Measurements from ENCODE around the gene SLC10A7. TPM values are rescaled to one million over a fixed set of nuclear protein-coding genes. Genes with fewer than 3 reads are reported as not detected.

SLC10A7 gene
- total and polyA plus RNA-seq, 2 of the 8 experiments (the other 6 are each of a cell fraction or from before 2014, with no cell fraction given), result 2.5 to 2.9 TPM

GRCh38 chr4:146294776-146295175 is 227.0 kb downstream of the SLC10A7 start:
- POLR2A ChIA-PET (ENCODE audit: partially characterized antibody), result no interaction called here
- Histone ChIP-seq H3K14ac (ENCODE audit: insufficient read length) (no peak overlapping the region), H3K79me2 (ENCODE audit: control insufficient read depth in 1 of 2, insufficient read depth in 2 of 2, low read length in 2 of 2) (no peaks in the 10 kb centered on the region), H3K4me3 (ENCODE audit: extremely low read depth in 1 of 4, insufficient read depth in 2 of 4, low read depth in 3 of 4, low read length in 4 of 4) (no peak overlapping the region), H3K9me3 (ENCODE audit: insufficient read depth in 2 of 2, low read depth in 1 of 2, low read length in 1 of 2) (no peaks in the 10 kb centered on the region), H2BK12ac (ENCODE audit: low read depth, low read length) (no peak overlapping the region), H2AK5ac (ENCODE audit: low read depth, low read length) (no peak overlapping the region), H3K4me2 (ENCODE audit: insufficient read depth in 1 of 2, low read depth in 2 of 2, low read length in 2 of 2) (no peak overlapping the region), H3K56ac (replicated peaks; ENCODE audit: insufficient read length, low read depth, low read length) (no peak overlapping the region), H3K23me2 (ENCODE audit: low read depth, low read length) (no peaks in the 10 kb centered on the region), H3K4me1 (replicated peaks in 1 of 4; ENCODE audit: control insufficient read depth in 3 of 4, insufficient read depth in 4 of 4, low read length in 3 of 4) (no peaks in the 10 kb centered on the region), H3K27ac (ENCODE audit: low read depth, low read length) (no peak overlapping the region), H3K18ac (ENCODE audit: extremely low read depth, low read length) (no peak overlapping the region), H4K91ac (replicated peaks; ENCODE audit: insufficient read length, low read length) (no peak overlapping the region), H4K8ac (ENCODE audit: extremely low read depth, insufficient read depth, low read length) (no peak overlapping the region), H2AFZ (ENCODE audit: low read length) (no peak overlapping the region), H2BK15ac (ENCODE audit: low read length) (no peak overlapping the region), H2BK120ac (replicated peaks; ENCODE audit: low read depth, low read length) (no peak overlapping the region), H3K23ac (ENCODE audit: insufficient read length) (no peak overlapping the region), H3K4ac (replicated peaks; ENCODE audit: insufficient read length, low read depth, low read length) (no peak overlapping the region), H2BK20ac (ENCODE audit: low read length) (no peak overlapping the region), H3K27me3 (replicated peaks in 1 of 4; ENCODE audit: control insufficient read depth in 3 of 4, extremely low read depth in 1 of 4, insufficient read depth in 3 of 4, low read length in 3 of 4) (no peaks in the 10 kb centered on the region), H3K9ac (replicated peaks in 1 of 4; ENCODE audit: extremely low read depth in 1 of 4, low read depth in 3 of 4, low read length in 3 of 4) (no peak overlapping the region), H3K36me3 (ENCODE audit: control insufficient read depth in 2 of 4, insufficient read depth in 4 of 4, low read length in 3 of 4) (no peaks in the 10 kb centered on the region), H3K79me1 (ENCODE audit: low read depth, low read length) (no peaks in the 10 kb centered on the region), H4K5ac (ENCODE audit: insufficient read length, low read depth, low read length) (no peak overlapping the region), H4K20me1 (replicated peaks in 1 of 2; ENCODE audit: control insufficient read depth in 1 of 2, insufficient read depth in 2 of 2, low read length in 2 of 2) (no peaks in the 10 kb centered on the region), H2BK5ac (ENCODE audit: low read depth, low read length) (no peak overlapping the region)
- no peak for TF ChIP-seq TCF12 (IDR thresholded peaks at IDR 0.05; ENCODE audit: low read depth, low read length)
- no peak for TF ChIP-seq MAX (IDR thresholded peaks at IDR 0.05)
- no peak for TF ChIP-seq SIN3A (conservative IDR thresholded peaks at IDR 0.05 in 1 of 2, IDR thresholded peaks at IDR 0.05 in 1 of 2; ENCODE audit: low read depth in 1 of 2, low read length in 2 of 2)
- no peak for TF ChIP-seq KDM1A (IDR thresholded peaks at IDR 0.05; ENCODE audit: borderline replicate concordance, low read length)
- TF ChIP-seq, protein P1, sequence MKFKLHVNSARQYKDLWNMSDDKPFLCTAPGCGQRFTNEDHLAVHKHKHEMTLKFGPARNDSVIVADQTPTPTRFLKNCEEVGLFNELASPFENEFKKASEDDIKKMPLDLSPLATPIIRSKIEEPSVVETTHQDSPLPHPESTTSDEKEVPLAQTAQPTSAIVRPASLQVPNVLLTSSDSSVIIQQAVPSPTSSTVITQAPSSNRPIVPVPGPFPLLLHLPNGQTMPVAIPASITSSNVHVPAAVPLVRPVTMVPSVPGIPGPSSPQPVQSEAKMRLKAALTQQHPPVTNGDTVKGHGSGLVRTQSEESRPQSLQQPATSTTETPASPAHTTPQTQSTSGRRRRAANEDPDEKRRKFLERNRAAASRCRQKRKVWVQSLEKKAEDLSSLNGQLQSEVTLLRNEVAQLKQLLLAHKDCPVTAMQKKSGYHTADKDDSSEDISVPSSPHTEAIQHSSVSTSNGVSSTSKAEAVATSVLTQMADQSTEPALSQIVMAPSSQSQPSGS (IDR thresholded peaks at IDR 0.05; ENCODE audit: low read length), result no peak
- TF ChIP-seq CTCF (IDR thresholded peaks at IDR 0.05; ENCODE audit: control extremely low read depth in 1 of 3, insufficient read depth in 1 of 3, low read depth in 1 of 3, low read length in 3 of 3), result no peak
- no peak for TF ChIP-seq CHD2 (IDR thresholded peaks at IDR 0.05; ENCODE audit: low read length)
- TF ChIP-seq YY1 (IDR thresholded peaks at IDR 0.05; ENCODE audit: low read depth, low read length), result no peak
- DNase-seq (ENCODE audit: low read depth in 1 of 2, low spot score in 2 of 2) (no peak), FAIRE-seq (no peak)
- 96% methylated on average over 2 of the region's 2 CpGs; no CpG with 5 or more reads in 1 of the 2 experiments for WGBS, 2 experiments (ENCODE audit: extremely low coverage in 1 of 2, insufficient coverage in 1 of 2, insufficient read length in 1 of 2, insufficient replicate concordance in 2 of 2, low coverage in 1 of 2, low lambda C conversion rate in 2 of 2, missing lambda C conversion rate in 1 of 2)
- CTCF ChIA-PET (ENCODE audit: partially characterized antibody), result no interaction called here
